Activated CD8-positive, alpha-beta T cell treated with anti-CD3 and anti-CD28 coated beads, Interleukin-2, amount 10 ng/mL, durations not matched to agents 7 days and 5 days (primary cell): ENCODE measurements around the gene GPR142. TPM values are rescaled to one million over a fixed set of nuclear protein-coding genes. Genes with fewer than 3 reads are reported as not detected.

Experiments
- ATAC-seq: fragments of 150-1000 bp; cut with Tn5 transposase; one replicate; pipeline ENCODE4 v1.10.0; 2021; ENCODE audit warnings: moderate library complexity
- CTCF ChIA-PET: fragments of 350-600 bp; sonication (Branson Sonifier 250); formaldehyde crosslinking; loops from one replicate; lab custom pipeline; 2021; ENCODE audit warnings: antibody characterized with exemption; lab: Charles Lee
- POLR2A ChIA-PET: fragments of 350-600 bp; sonication (Branson Sonifier 250); formaldehyde crosslinking; loops from one replicate; lab custom pipeline; 2021; ENCODE audit warnings: antibody characterized with exemption; lab: Charles Lee
- DNase-seq: peaks from one replicate; pipeline ENCODE4 v3.0.0-alpha.2; 2020
- H3K27ac Mint-ChIP-seq: one replicate; pipeline ENCODE4 v1.8.0; 2021; ENCODE audit warnings: mild to moderate bottlenecking, mixed read lengths
- H3K27me3 Mint-ChIP-seq: one replicate; pipeline ENCODE4 v1.8.0; 2021; ENCODE audit warnings: low read depth, mixed read lengths
- H3K36me3 Mint-ChIP-seq: one replicate; pipeline ENCODE4 v1.8.0; 2021; ENCODE audit warnings: low read depth, mixed read lengths
- H3K4me1 Mint-ChIP-seq: one replicate; pipeline ENCODE4 v1.8.0; 2021; ENCODE audit warnings: low read depth, mixed read lengths
- H3K4me3 Mint-ChIP-seq: one replicate; pipeline ENCODE4 v1.8.0; 2021; ENCODE audit warnings: mild to moderate bottlenecking, mixed read lengths
- H3K9me3 Mint-ChIP-seq: one replicate; pipeline ENCODE4 v1.8.0; 2022; ENCODE audit warnings: mixed read lengths; ENCODE audit not compliant: insufficient read depth
- total RNA-seq, 2 experiments: library from RNA; stranded (reverse); gene quantifications; one replicate each; pipeline ENCODE4 v1.2.3, GENCODE V29; 2021

Gene GPR142
- total RNA-seq, 2 experiments from 2014 or later, result not detected

- no peaks in the 10 kb centered on the region for H3K36me3 Mint-ChIP-seq
Observed at GRCh38 chr17:74373838-74374606, 6.7 kb downstream of the GPR142 start.

GRCh38 chr17:74374858-74375257 is 7.6 kb downstream of the GPR142 start:
- H3K36me3 Mint-ChIP-seq, result no peaks in the 10 kb centered on the region
- ChIA-PET CTCF (interaction anchor here (2.2 kb wide), 1 partner anchor 83 kb away, joined by 6 read pairs; no protein-coding TSS in a partner anchor), POLR2A (no interaction called here)
- H3K4me3 Mint-ChIP-seq, result no peak overlapping the region
- H3K9me3 Mint-ChIP-seq, result no peaks in the 10 kb centered on the region
- no peak overlapping the region for H3K27ac Mint-ChIP-seq
- peaks cover 6% of the 10 kb centered on the region for H3K4me1 Mint-ChIP-seq
- DNase-seq (no peak), ATAC-seq (no peak)
- peaks cover 4% of the 10 kb centered on the region for H3K27me3 Mint-ChIP-seq

More at GRCh38 chr17:74373838-74374606, 6.7 kb downstream of the GPR142 start:
- DNase-seq (no peak), ATAC-seq (no peak)
- H3K27me3 Mint-ChIP-seq, result peaks cover 8% of the 10 kb centered on the region
- POLR2A ChIA-PET, result no interaction called here
- no peaks in the 10 kb centered on the region for H3K9me3 Mint-ChIP-seq
- peaks cover 6% of the 10 kb centered on the region for H3K4me1 Mint-ChIP-seq
- CTCF ChIA-PET, result interaction anchor here (1.1 kb wide), 1 partner anchor 158 kb away, joined by 4 read pairs; no protein-coding TSS in a partner anchor
- H3K4me3 Mint-ChIP-seq, result no peak overlapping the region
- H3K27ac Mint-ChIP-seq, result no peak overlapping the region

GRCh38 chr17:74379495-74380085 is 12.3 kb downstream of the GPR142 start:
- peaks cover 13% of the 10 kb centered on the region for H3K4me1 Mint-ChIP-seq
- ChIA-PET POLR2A (no interaction called here), CTCF (interaction anchor here (0.6 to 4.8 kb wide), 36 partner anchors 11 to 400 kb away, joined by 3 to 68 read pairs (median 5); partner anchors contain the start of genes CD300C, CD300LB, GPR142 and RAB37)
- peaks cover 8% of the 10 kb centered on the region for H3K27me3 Mint-ChIP-seq
- no peaks in the 10 kb centered on the region for H3K36me3 Mint-ChIP-seq
- ATAC-seq (peak; percentile 92), DNase-seq (peak; percentile 92)
- H3K27ac Mint-ChIP-seq, result no peak overlapping the region
- no peak overlapping the region for H3K4me3 Mint-ChIP-seq
- no peaks in the 10 kb centered on the region for H3K9me3 Mint-ChIP-seq

GRCh38 chr17:74380086-74380958 is 13.0 kb downstream of the GPR142 start:
- DNase-seq, result no peak
- no peak for ATAC-seq
- POLR2A ChIA-PET, result interaction anchor here (0.6 to 1.5 kb wide), 2 partner anchors 28 to 77 kb away, joined by 5 to 6 read pairs; no protein-coding TSS in a partner anchor
- Mint-ChIP-seq H3K9me3 (no peaks in the 10 kb centered on the region), H3K4me3 (no peak overlapping the region), H3K4me1 (peaks cover 13% of the 10 kb centered on the region), H3K27me3 (peaks cover 8% of the 10 kb centered on the region), H3K36me3 (no peaks in the 10 kb centered on the region), H3K27ac (no peak overlapping the region)
- CTCF ChIA-PET, result interaction anchor here (0.7 to 4.8 kb wide), 11 partner anchors 12 to 176 kb away, joined by 3 to 68 read pairs (median 10); partner anchors contain the start of gene GPR142

- Mint-ChIP-seq H3K27ac (no peak overlapping the region), H3K36me3 (no peaks in the 10 kb centered on the region)
Observed at GRCh38 chr17:74380959-74381808, 13.9 kb downstream of the GPR142 start.

GRCh38 chr17:74383141-74383540 is 15.8 kb downstream of the GPR142 start:
- no peaks in the 10 kb centered on the region for H3K36me3 Mint-ChIP-seq
- POLR2A ChIA-PET, result no interaction called here
- no peaks in the 10 kb centered on the region for H3K9me3 Mint-ChIP-seq
- DNase-seq, result no peak
- ATAC-seq, result no peak
- peaks cover 13% of the 10 kb centered on the region for H3K4me1 Mint-ChIP-seq
- H3K27me3 Mint-ChIP-seq, result peaks cover 5% of the 10 kb centered on the region
- no peak overlapping the region for H3K27ac Mint-ChIP-seq
- CTCF ChIA-PET, result no interaction called here
- H3K4me3 Mint-ChIP-seq, result no peak overlapping the region

More at GRCh38 chr17:74380959-74381808, 13.9 kb downstream of the GPR142 start:
- Mint-ChIP-seq H3K4me3 (no peak overlapping the region), H3K9me3 (no peaks in the 10 kb centered on the region), H3K27me3 (peaks cover 6% of the 10 kb centered on the region), H3K4me1 (peaks cover 13% of the 10 kb centered on the region)
- CTCF ChIA-PET, result interaction anchor here (0.7 to 4.8 kb wide), 6 partner anchors 13 to 152 kb away, joined by 3 to 68 read pairs (median 34); partner anchors contain the start of gene GPR142
- ATAC-seq, result no peak
- no peak for DNase-seq
- POLR2A ChIA-PET, result interaction anchor here (0.6 to 1.5 kb wide), 2 partner anchors 27 to 76 kb away, joined by 5 to 6 read pairs; no protein-coding TSS in a partner anchor

- no peaks in the 10 kb centered on the region for H3K36me3 Mint-ChIP-seq
- H3K9me3 Mint-ChIP-seq, result no peaks in the 10 kb centered on the region
- no peak overlapping the region for H3K27ac Mint-ChIP-seq
- no peak for ATAC-seq
- ChIA-PET POLR2A (no interaction called here), CTCF (interaction anchor here (1.3 to 2.4 kb wide), 2 partner anchors 17 to 70 kb away, joined by 3 to 11 read pairs; partner anchors contain the start of gene GPR142)
- peaks cover 5% of the 10 kb centered on the region for H3K27me3 Mint-ChIP-seq
- peaks cover 4% of the 10 kb centered on the region for H3K4me1 Mint-ChIP-seq
- no peak for DNase-seq
- H3K4me3 Mint-ChIP-seq, result no peak overlapping the region
Observed at GRCh38 chr17:74385201-74385600, 17.9 kb downstream of the GPR142 start.

- CTCF ChIA-PET, result interaction anchor here (0.6 kb wide), 1 partner anchor 13 kb away, joined by 3 read pairs; no protein-coding TSS in a partner anchor
- H3K36me3 Mint-ChIP-seq, result no peaks in the 10 kb centered on the region
- ATAC-seq, result no peak
Observed at GRCh38 chr17:74386386-74386785, 19.1 kb downstream of the GPR142 start.

GRCh38 chr17:74387365-74388218 is 20.3 kb downstream of the GPR142 start:
- Mint-ChIP-seq H3K4me3 (no peak overlapping the region), H3K9me3 (no peaks in the 10 kb centered on the region), H3K27ac (no peak overlapping the region), H3K4me1 (peaks cover 2% of the 10 kb centered on the region), H3K36me3 (no peaks in the 10 kb centered on the region), H3K27me3 (peaks cover 8% of the 10 kb centered on the region)
- ChIA-PET POLR2A (no interaction called here), CTCF (no interaction called here)
- DNase-seq, result no peak
- ATAC-seq, result no peak

More at GRCh38 chr17:74386386-74386785, 19.1 kb downstream of the GPR142 start:
- Mint-ChIP-seq H3K4me1 (no peaks in the 10 kb centered on the region), H3K27ac (no peak overlapping the region), H3K9me3 (no peaks in the 10 kb centered on the region), H3K4me3 (no peak overlapping the region), H3K27me3 (peaks cover 5% of the 10 kb centered on the region)
- no peak for DNase-seq
- POLR2A ChIA-PET, result no interaction called here
